Right atrium auricular region (tissue), 2 donors: Measurements from ENCODE around the gene ZNF134. TPM values are rescaled to one million over a fixed set of nuclear protein-coding genes. Genes with fewer than 3 reads are reported as not detected.

ENCODE experiments used
- DNase-seq: peaks from one replicate; pipeline ENCODE4 v3.0.0-alpha.2; 2019; ENCODE audit warnings: low spot score
- H3K27ac ChIP-seq, 2 donors: fragments of 200-600 bp; sonication (generic); 1 replicate in 1 of 2; 2 replicates in 1 of 2; pipeline ENCODE4 v1.5.1; 2016 to 2019
- H3K27me3 ChIP-seq, 2 donors: fragments of 200-600 bp; sonication (generic); one replicate each; pipeline versions ENCODE4 v1.5.1 to v1.6.0; 2017 to 2019
- H3K36me3 ChIP-seq: fragments of 200-600 bp; sonication (generic); one replicate; pipeline ENCODE4 v1.5.1; 2016
- H3K4me1 ChIP-seq, 2 donors: fragments of 200-600 bp; sonication (generic); one replicate each; pipeline versions ENCODE4 v1.5.1 to v1.6.0; 2017 to 2019
- H3K4me3 ChIP-seq, 2 donors: fragments of 200-600 bp; sonication (generic); 1 replicate in 1 of 2; 2 replicates in 1 of 2; pipeline ENCODE4 v1.5.1; 2017 to 2019; ENCODE audit warnings: mild to moderate bottlenecking in 1 of 2, moderate library complexity in 1 of 2
- H3K9me3 ChIP-seq, 2 donors: fragments of 200-600 bp; sonication (generic); one replicate each; pipeline ENCODE4 v1.5.1; 2019
- total RNA-seq, 2 donors: library from RNA; depleted of rRNA; stranded (reverse); fragments of >200 nt; gene quantifications; one replicate each; pipeline ENCODE4 v1.1.0, GENCODE V29; 2016
- TF ChIP-seq, protein P1 (sequence below), 2 donors: fragments of 200-600 bp; sonication (generic); IDR thresholded peaks; one replicate each; pipeline ENCODE4 v1.5.1; 2019; ENCODE audit warnings: antibody characterized with exemption in 2 of 2

ZNF134 gene
- total RNA-seq, 2 donors from 2014 or later, result 11.5 to 14.1 TPM

- H3K27ac ChIP-seq, result no peak overlapping the region
- H3K4me1 ChIP-seq, result no peaks in the 10 kb centered on the region
- H3K4me3 ChIP-seq, result no peak overlapping the region
- no peak for DNase-seq
- H3K36me3 ChIP-seq, result peaks cover 50% of the 10 kb centered on the region
- H3K27me3 ChIP-seq, result no peaks in the 10 kb centered on the region
- TF ChIP-seq, protein P1, sequence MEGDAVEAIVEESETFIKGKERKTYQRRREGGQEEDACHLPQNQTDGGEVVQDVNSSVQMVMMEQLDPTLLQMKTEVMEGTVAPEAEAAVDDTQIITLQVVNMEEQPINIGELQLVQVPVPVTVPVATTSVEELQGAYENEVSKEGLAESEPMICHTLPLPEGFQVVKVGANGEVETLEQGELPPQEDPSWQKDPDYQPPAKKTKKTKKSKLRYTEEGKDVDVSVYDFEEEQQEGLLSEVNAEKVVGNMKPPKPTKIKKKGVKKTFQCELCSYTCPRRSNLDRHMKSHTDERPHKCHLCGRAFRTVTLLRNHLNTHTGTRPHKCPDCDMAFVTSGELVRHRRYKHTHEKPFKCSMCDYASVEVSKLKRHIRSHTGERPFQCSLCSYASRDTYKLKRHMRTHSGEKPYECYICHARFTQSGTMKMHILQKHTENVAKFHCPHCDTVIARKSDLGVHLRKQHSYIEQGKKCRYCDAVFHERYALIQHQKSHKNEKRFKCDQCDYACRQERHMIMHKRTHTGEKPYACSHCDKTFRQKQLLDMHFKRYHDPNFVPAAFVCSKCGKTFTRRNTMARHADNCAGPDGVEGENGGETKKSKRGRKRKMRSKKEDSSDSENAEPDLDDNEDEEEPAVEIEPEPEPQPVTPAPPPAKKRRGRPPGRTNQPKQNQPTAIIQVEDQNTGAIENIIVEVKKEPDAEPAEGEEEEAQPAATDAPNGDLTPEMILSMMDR (IDR thresholded peaks at IDR 0.05), result no peak
- peaks cover 42 to 79% of the 10 kb centered on the region in 2 donors for H3K9me3 ChIP-seq
These were observed 9.0 kb downstream of the ZNF134 start for GRCh38 chr19:57623091-57623490.

- H3K27ac ChIP-seq, result peak within 1 kb of the TSS; percentile 83 to 87
- TF ChIP-seq, protein P1 (IDR thresholded peaks at IDR 0.05), result peak in 1 of 2 donors; percentile 31
- H3K4me1 ChIP-seq, result peaks cover 0 to 20% of the 10 kb centered on the region in 2 donors
- peaks cover 0 to 29% of the 10 kb centered on the region in 2 donors for H3K9me3 ChIP-seq
- peaks cover 46% of the 10 kb centered on the region for H3K36me3 ChIP-seq
- peak; percentile 95 for DNase-seq
- no peaks in the 10 kb centered on the region for H3K27me3 ChIP-seq
- H3K4me3 ChIP-seq, result peak within 1 kb of the TSS; percentile 80 to 89
These were observed 19.2 kb downstream of the ZNF134 start, which contains the start of gene ZNF211 for GRCh38 chr19:57632987-57633831. ZNF211 (plus strand) TSS chr19:57633168; CDS start chr19:57633347, 179 bp downstream.

GRCh38 chr19:57633832-57634131, 19.7 kb downstream of the ZNF134 start:
- H3K27ac ChIP-seq, result peak overlapping the region; percentile 83 to 87
- DNase-seq, result no peak
- H3K9me3 ChIP-seq, result peaks cover 0 to 34% of the 10 kb centered on the region in 2 donors
- peaks cover 49% of the 10 kb centered on the region for H3K36me3 ChIP-seq
- no peaks in the 10 kb centered on the region for H3K27me3 ChIP-seq
- peaks cover 0 to 20% of the 10 kb centered on the region in 2 donors for H3K4me1 ChIP-seq
- H3K4me3 ChIP-seq, result peak overlapping the region; percentile 80 to 89
- TF ChIP-seq, protein P1 (IDR thresholded peaks at IDR 0.05), result no peak

- H3K4me3 ChIP-seq, result no peak overlapping the region
- H3K4me1 ChIP-seq, result peaks cover 0 to 19% of the 10 kb centered on the region in 2 donors
- H3K36me3 ChIP-seq, result peaks cover 76% of the 10 kb centered on the region
- peaks cover 12 to 68% of the 10 kb centered on the region in 2 donors for H3K9me3 ChIP-seq
- no peak for DNase-seq
- TF ChIP-seq, protein P1 (IDR thresholded peaks at IDR 0.05), result no peak
- no peak overlapping the region for H3K27ac ChIP-seq
- no peaks in the 10 kb centered on the region for H3K27me3 ChIP-seq
These were observed 23.3 kb downstream of the ZNF134 start for GRCh38 chr19:57637379-57637778.

GRCh38 chr19:57641715-57642234, 27.7 kb downstream of the ZNF134 start:
- Histone ChIP-seq H3K36me3 (peaks cover 57% of the 10 kb centered on the region), H3K27me3 (no peaks in the 10 kb centered on the region), H3K4me1 (peaks cover 0 to 5% of the 10 kb centered on the region in 2 donors), H3K9me3 (peaks cover 12 to 66% of the 10 kb centered on the region in 2 donors), H3K27ac (no peak overlapping the region), H3K4me3 (no peak overlapping the region)
- no peak for DNase-seq
- TF ChIP-seq, protein P1 (IDR thresholded peaks at IDR 0.05), result no peak
